Hepatocyte (in vitro differentiated cells): ENCODE measurements around the gene ZNF518B.

Experiments used
- EZH2 ChIP-seq: fragments of 200-600 bp; sonication (generic); IDR thresholded peaks from 2 replicates; pipeline ENCODE4 v1.6.1; 2016; ENCODE audit warnings: antibody characterized with exemption, mild to moderate bottlenecking, borderline replicate concordance
- EZH2phosphoT487 ChIP-seq: fragments of 200-600 bp; sonication (generic); IDR thresholded peaks from one replicate; pipeline ENCODE4 v1.6.1; 2018; ENCODE audit warnings: antibody characterized with exemption, mild to moderate bottlenecking, low read depth, moderate library complexity; ENCODE audit not compliant: unreplicated experiment, severe bottlenecking
- TF ChIP-seq, protein P1 (sequence below): fragments of 200-600 bp; sonication (generic); IDR thresholded peaks from 2 replicates; pipeline ENCODE4 v1.5.1; 2016; ENCODE audit warnings: antibody characterized with exemption, mild to moderate bottlenecking; ENCODE audit not compliant: poor library complexity

DNA sequence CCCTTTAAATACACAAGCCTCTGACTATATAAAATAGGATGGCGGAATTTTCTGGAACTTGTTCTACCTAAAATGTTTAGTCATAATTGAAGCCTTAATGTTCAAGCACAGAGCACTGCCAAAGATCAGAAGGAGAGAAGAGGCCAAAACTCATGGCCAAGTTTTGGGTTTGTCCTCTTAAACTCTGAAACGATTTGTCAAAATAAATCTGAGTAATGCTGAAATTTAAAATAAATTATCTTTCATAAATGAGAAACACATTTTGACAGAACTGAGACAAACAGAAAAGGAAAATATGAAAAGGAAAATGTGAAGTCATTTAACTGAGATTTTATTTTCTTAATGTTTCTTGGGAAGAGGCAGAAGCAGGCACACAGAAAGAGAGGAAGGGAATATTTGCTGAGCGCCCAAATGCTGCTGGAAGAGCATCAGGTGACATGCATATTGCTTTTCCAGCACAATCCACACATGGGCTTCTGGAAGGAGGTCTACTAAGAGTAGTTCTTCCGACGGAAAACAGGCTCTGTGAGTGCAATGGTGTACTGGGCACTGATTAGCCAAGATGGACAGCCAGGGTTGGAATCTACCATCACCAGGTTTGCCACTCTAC lies 47.4 kb upstream of the ZNF518B start:
- TF ChIP-seq, protein P1, sequence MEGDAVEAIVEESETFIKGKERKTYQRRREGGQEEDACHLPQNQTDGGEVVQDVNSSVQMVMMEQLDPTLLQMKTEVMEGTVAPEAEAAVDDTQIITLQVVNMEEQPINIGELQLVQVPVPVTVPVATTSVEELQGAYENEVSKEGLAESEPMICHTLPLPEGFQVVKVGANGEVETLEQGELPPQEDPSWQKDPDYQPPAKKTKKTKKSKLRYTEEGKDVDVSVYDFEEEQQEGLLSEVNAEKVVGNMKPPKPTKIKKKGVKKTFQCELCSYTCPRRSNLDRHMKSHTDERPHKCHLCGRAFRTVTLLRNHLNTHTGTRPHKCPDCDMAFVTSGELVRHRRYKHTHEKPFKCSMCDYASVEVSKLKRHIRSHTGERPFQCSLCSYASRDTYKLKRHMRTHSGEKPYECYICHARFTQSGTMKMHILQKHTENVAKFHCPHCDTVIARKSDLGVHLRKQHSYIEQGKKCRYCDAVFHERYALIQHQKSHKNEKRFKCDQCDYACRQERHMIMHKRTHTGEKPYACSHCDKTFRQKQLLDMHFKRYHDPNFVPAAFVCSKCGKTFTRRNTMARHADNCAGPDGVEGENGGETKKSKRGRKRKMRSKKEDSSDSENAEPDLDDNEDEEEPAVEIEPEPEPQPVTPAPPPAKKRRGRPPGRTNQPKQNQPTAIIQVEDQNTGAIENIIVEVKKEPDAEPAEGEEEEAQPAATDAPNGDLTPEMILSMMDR, result no peak
- TF ChIP-seq EZH2phosphoT487, result no peak
- TF ChIP-seq EZH2, result no peak
